Hepatocyte (in vitro differentiated cells): Measurements from ENCODE around the gene LRCH4. TPM values are rescaled to one million over a fixed set of nuclear protein-coding genes. Genes with fewer than 3 reads are reported as not detected.

ENCODE experiments used
- DNase-seq: peaks from one replicate; pipeline ENCODE4 v3.0.0-alpha.2; 2016; ENCODE audit warnings: low spot score
- H2AFZ ChIP-seq: fragments of 200-600 bp; sonication (generic); 2 replicates; pipeline ENCODE4 v1.6.0; 2016; ENCODE audit warnings: antibody characterized with exemption, mild to moderate bottlenecking
- H3K27ac ChIP-seq: fragments of 200-600 bp; sonication (generic); 2 replicates; pipeline ENCODE4 v1.5.1; 2016; ENCODE audit warnings: mild to moderate bottlenecking
- H3K27me3 ChIP-seq: fragments of 200-600 bp; sonication (generic); 2 replicates; pipeline ENCODE4 v1.6.1; 2016
- H3K36me3 ChIP-seq: fragments of 200-600 bp; sonication (generic); replicated peaks from 2 replicates; pipeline ENCODE4 v1.5.1; 2016; ENCODE audit warnings: low read depth; ENCODE audit not compliant: insufficient read depth
- H3K4me1 ChIP-seq: fragments of 200-600 bp; sonication (generic); 2 replicates; pipeline ENCODE4 v1.5.1; 2016; ENCODE audit warnings: mild to moderate bottlenecking, moderate library complexity; ENCODE audit not compliant: insufficient read depth
- H3K4me2 ChIP-seq: fragments of 200-600 bp; sonication (generic); 2 replicates; pipeline ENCODE4 v1.6.0; 2016
- H3K4me3 ChIP-seq: fragments of 200-600 bp; sonication (generic); 2 replicates; pipeline ENCODE4 v1.5.1; 2016; ENCODE audit warnings: mild to moderate bottlenecking
- H3K79me2 ChIP-seq: fragments of 200-600 bp; sonication (generic); 2 replicates; pipeline ENCODE4 v1.6.0; 2017; ENCODE audit warnings: mild to moderate bottlenecking
- H3K9me2 ChIP-seq: fragments of 200-600 bp; sonication (generic); replicated peaks from 2 replicates; pipeline ENCODE4 v1.6.0; 2017; ENCODE audit warnings: mild to moderate bottlenecking; ENCODE audit not compliant: insufficient read depth
- H3K9me3 ChIP-seq: fragments of 200-600 bp; sonication (generic); 2 replicates; pipeline ENCODE4 v1.5.1; 2016; ENCODE audit warnings: low read depth, mild to moderate bottlenecking
- H4K20me1 ChIP-seq: fragments of 200-600 bp; sonication (generic); 2 replicates; pipeline ENCODE4 v1.6.0; 2016; ENCODE audit warnings: mild to moderate bottlenecking; ENCODE audit not compliant: insufficient read depth, poor library complexity, severe bottlenecking
- CTCF ChIP-seq: fragments of 200-600 bp; sonication (generic); IDR thresholded peaks from 2 replicates; pipeline ENCODE4 v1.5.1; 2016; ENCODE audit warnings: antibody characterized with exemption, mild to moderate bottlenecking; ENCODE audit not compliant: poor library complexity
- EZH2 ChIP-seq: fragments of 200-600 bp; sonication (generic); IDR thresholded peaks from 2 replicates; pipeline ENCODE4 v1.6.1; 2016; ENCODE audit warnings: antibody characterized with exemption, mild to moderate bottlenecking, borderline replicate concordance
- EZH2phosphoT487 ChIP-seq: fragments of 200-600 bp; sonication (generic); IDR thresholded peaks from one replicate; pipeline ENCODE4 v1.6.1; 2018; ENCODE audit warnings: antibody characterized with exemption, mild to moderate bottlenecking, low read depth, moderate library complexity; ENCODE audit not compliant: unreplicated experiment, severe bottlenecking
- WGBS: methylation state at CpG from one replicate; pipeline ENCODE4 v1.1.6; 2016; ENCODE audit warnings: low lambda C conversion rate; ENCODE audit errors: missing lambda C conversion rate; 5-methylcytosine and 5-hydroxymethylcytosine counted together
- polyA plus RNA-seq: library from polyadenylated mRNA; unstranded; fragments of >200 nt; fragmentation: Nextera tagmentation; extraction: Ambion mirVana; gene quantifications from 2 replicates; pipeline ENCODE4 v1.2.1, GENCODE V29; 2016
- total RNA-seq: library from RNA; depleted of rRNA; stranded (reverse); fragments of >200 nt; gene quantifications from 2 replicates; pipeline ENCODE4 v1.2.3, GENCODE V29; 2014

Gene LRCH4
- total and polyA plus RNA-seq, 2 experiments from 2014 or later: 40.3 to 105 TPM

- Histone ChIP-seq H3K36me3 (no peaks in the 10 kb centered on the region), H3K4me1 (peaks cover 15% of the 10 kb centered on the region), H3K9me3 (no peaks in the 10 kb centered on the region), H4K20me1 (no peaks in the 10 kb centered on the region), H3K27ac (no peak overlapping the region), H3K4me2 (no peak overlapping the region), H3K27me3 (no peaks in the 10 kb centered on the region), H3K9me2 (no peaks in the 10 kb centered on the region), H2AFZ (no peak overlapping the region), H3K79me2 (peaks cover 3% of the 10 kb centered on the region), H3K4me3 (no peak overlapping the region)
- TF ChIP-seq CTCF (no peak), EZH2 (no peak), EZH2phosphoT487 (no peak)
- 88% methylated on average over 12 of the region's 12 CpGs for WGBS
- no peak for DNase-seq
These were observed 20.4 kb upstream of the LRCH4 start for GRCh38 chr7:100606313-100606712.

GRCh38 chr7:100604976-100605911, 19.3 kb upstream of the LRCH4 start:
- DNase-seq: peak; percentile 73
- Histone ChIP-seq H4K20me1 (no peaks in the 10 kb centered on the region), H3K27me3 (no peaks in the 10 kb centered on the region), H3K79me2 (peaks cover 3% of the 10 kb centered on the region), H3K36me3 (no peaks in the 10 kb centered on the region), H3K9me3 (no peaks in the 10 kb centered on the region), H3K9me2 (no peaks in the 10 kb centered on the region), H3K4me1 (peaks cover 15% of the 10 kb centered on the region), H3K4me3 (peak overlapping the region; percentile 58), H2AFZ (peak overlapping the region; percentile 88), H3K4me2 (peak overlapping the region; percentile 100), H3K27ac (peak overlapping the region; percentile 80)
- TF ChIP-seq EZH2phosphoT487 (no peak), CTCF (no peak), EZH2 (no peak)
- 22% methylated on average over 44 of the region's 68 CpGs for WGBS

- Histone ChIP-seq H3K27ac (peak overlapping the region; percentile 93), H2AFZ (peak overlapping the region; percentile 88), H3K27me3 (no peaks in the 10 kb centered on the region), H4K20me1 (no peaks in the 10 kb centered on the region), H3K4me1 (peaks cover 15% of the 10 kb centered on the region), H3K9me3 (no peaks in the 10 kb centered on the region), H3K36me3 (no peaks in the 10 kb centered on the region), H3K4me3 (peak overlapping the region; percentile 68), H3K4me2 (peak overlapping the region; percentile 100), H3K9me2 (no peaks in the 10 kb centered on the region), H3K79me2 (peaks cover 3% of the 10 kb centered on the region)
- 3% methylated on average over 25 of the region's 70 CpGs for WGBS
- peak; percentile 87 for DNase-seq
- TF ChIP-seq CTCF (peak; percentile 50), EZH2phosphoT487 (no peak)
These were observed 18.4 kb upstream of the LRCH4 start for GRCh38 chr7:100604028-100604975.
